Gastroesophageal sphincter (tissue), 4 donors: ENCODE measurements around the gene RPS14. TPM values are rescaled to one million over a fixed set of nuclear protein-coding genes. Genes with fewer than 3 reads are reported as not detected.

ENCODE experiments used
- ATAC-seq: fragments of 150-250 bp; one replicate; pipeline ENCODE4 v1.9.1; 2016; ENCODE audit warnings: mild to moderate bottlenecking, moderate library complexity
- H3K27ac ChIP-seq, 4 donors: fragments of 200-600 bp; sonication (generic) in 3 of 4; 1 replicate in 3 of 4; 2 replicates in 1 of 4; pipeline ENCODE4 v1.5.1; 2016 to 2019
- H3K27me3 ChIP-seq: fragments of 200-600 bp; sonication (generic); one replicate; pipeline ENCODE4 v1.5.1; 2019
- H3K36me3 ChIP-seq, 2 donors: fragments of 200-600 bp; sonication (generic); one replicate each; pipeline ENCODE4 v1.5.1; 2019; ENCODE audit warnings: control low read depth in 1 of 2
- H3K4me1 ChIP-seq, 3 donors: fragments of 200-600 bp; sonication (generic); 1 replicate in 2 of 3; 2 replicates in 1 of 3; pipeline ENCODE4 v1.5.1; 2016 to 2019; ENCODE audit warnings: control low read depth in 2 of 3
- H3K4me3 ChIP-seq, 2 donors: fragments of 200-600 bp; sonication (generic); one replicate each; pipeline ENCODE4 v1.5.1; 2019; ENCODE audit warnings: mild to moderate bottlenecking in 1 of 2, moderate library complexity in 1 of 2
- H3K9me3 ChIP-seq, 3 donors: fragments of 200-600 bp; sonication (generic); one replicate each; pipeline ENCODE4 v1.5.1; 2017 to 2019; ENCODE audit warnings: control low read depth in 2 of 3
- EP300 ChIP-seq: sonication (generic); formaldehyde crosslinking; IDR thresholded peaks from one replicate; pipeline ENCODE4 v1.6.1; 2017; ENCODE audit warnings: antibody characterized with exemption, mild to moderate bottlenecking
- POLR2A ChIP-seq, 2 donors: fragments of 450-650 bp; IDR thresholded peaks; one replicate each; pipeline ENCODE4 v1.6.1; 2017; ENCODE audit warnings: antibody characterized with exemption in 2 of 2, mild to moderate bottlenecking in 2 of 2, moderate library complexity in 1 of 2
- POLR2AphosphoS5 ChIP-seq: sonication (generic); formaldehyde crosslinking; IDR thresholded peaks from one replicate; pipeline ENCODE4 v1.6.1; 2017; ENCODE audit warnings: antibody characterized with exemption
- WGBS, 2 donors: methylation state at CpG; one replicate each; pipeline ENCODE4 v1.1.5; 2018; ENCODE audit warnings: low coverage in 1 of 2; 5-methylcytosine and 5-hydroxymethylcytosine counted together
- total RNA-seq, 4 donors: library from RNA; depleted of rRNA; stranded (reverse); fragments of >200 nt; gene quantifications; one replicate each; pipeline ENCODE4 v1.1.0, GENCODE V29; 2016
- TF ChIP-seq, protein P1 (sequence below), 4 experiments: fragments of 200-600 bp in 2 of 4; fragments of 450-650 bp in 2 of 4; sonication (generic) in 1 of 4; IDR thresholded peaks; one replicate each; pipeline ENCODE4 v1.5.1; 2017 to 2019; ENCODE audit warnings: antibody characterized with exemption in 4 of 4, mild to moderate bottlenecking in 2 of 4, moderate library complexity in 2 of 4

Gene RPS14
- total RNA-seq, 4 donors from 2014 or later = 1,275 to 3,828 (median 2,502) TPM

- no peak for ATAC-seq
- TF ChIP-seq POLR2AphosphoS5 (no peak), EP300 (no peak)
- TF ChIP-seq, protein P1, sequence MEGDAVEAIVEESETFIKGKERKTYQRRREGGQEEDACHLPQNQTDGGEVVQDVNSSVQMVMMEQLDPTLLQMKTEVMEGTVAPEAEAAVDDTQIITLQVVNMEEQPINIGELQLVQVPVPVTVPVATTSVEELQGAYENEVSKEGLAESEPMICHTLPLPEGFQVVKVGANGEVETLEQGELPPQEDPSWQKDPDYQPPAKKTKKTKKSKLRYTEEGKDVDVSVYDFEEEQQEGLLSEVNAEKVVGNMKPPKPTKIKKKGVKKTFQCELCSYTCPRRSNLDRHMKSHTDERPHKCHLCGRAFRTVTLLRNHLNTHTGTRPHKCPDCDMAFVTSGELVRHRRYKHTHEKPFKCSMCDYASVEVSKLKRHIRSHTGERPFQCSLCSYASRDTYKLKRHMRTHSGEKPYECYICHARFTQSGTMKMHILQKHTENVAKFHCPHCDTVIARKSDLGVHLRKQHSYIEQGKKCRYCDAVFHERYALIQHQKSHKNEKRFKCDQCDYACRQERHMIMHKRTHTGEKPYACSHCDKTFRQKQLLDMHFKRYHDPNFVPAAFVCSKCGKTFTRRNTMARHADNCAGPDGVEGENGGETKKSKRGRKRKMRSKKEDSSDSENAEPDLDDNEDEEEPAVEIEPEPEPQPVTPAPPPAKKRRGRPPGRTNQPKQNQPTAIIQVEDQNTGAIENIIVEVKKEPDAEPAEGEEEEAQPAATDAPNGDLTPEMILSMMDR (IDR thresholded peaks at IDR 0.05) = no peak
- WGBS, 2 donors = 93% methylated on average over 2 of the region's 12 CpGs; no CpG with 5 or more reads in 1 of the 2 donors
- Histone ChIP-seq H3K4me3 (no peak overlapping the region), H3K9me3 (no peaks in the 10 kb centered on the region), H3K36me3 (peaks cover 0 to 81% of the 10 kb centered on the region in 2 donors), H3K4me1 (no peaks in the 10 kb centered on the region), H3K27me3 (no peaks in the 10 kb centered on the region), H3K27ac (no peak overlapping the region)
These were observed 46.6 kb downstream of the RPS14 start for GRCh38 chr5:150402901-150403342.

DNA sequence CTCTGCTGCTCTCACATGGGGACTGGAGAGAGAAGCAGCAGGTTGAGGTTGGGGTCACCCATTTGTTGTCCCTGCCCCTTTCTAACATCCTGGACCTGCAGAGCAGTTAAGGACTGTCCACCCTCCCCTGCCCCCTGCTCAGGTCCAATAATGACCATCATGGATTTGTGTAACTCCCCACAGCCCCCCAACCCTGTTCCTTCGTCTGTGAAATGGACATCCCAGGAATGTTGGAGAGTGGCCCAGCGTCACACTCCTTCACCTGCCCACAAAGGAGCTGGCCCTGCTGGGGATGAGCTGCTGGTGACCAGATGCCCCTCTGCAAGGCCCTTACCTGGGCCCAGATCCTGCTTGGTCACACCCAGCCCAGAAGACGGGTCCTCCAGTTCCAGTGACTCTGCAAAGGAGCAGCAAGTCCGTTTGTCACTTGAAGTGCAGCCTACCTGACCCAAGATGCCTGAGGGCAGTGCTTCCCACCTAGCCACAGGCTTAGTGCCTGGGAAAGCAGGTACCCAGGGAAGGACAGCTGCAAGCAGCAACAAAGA lies 47.2 kb downstream of the RPS14 start:
- Histone ChIP-seq H3K27me3 (no peaks in the 10 kb centered on the region), H3K4me1 (no peaks in the 10 kb centered on the region), H3K4me3 (no peak overlapping the region), H3K36me3 (peaks cover 0 to 87% of the 10 kb centered on the region in 2 donors), H3K27ac (no peak overlapping the region), H3K9me3 (no peaks in the 10 kb centered on the region)
- 50% methylated on average over 1 of the region's 4 CpGs; no CpG with 5 or more reads in 1 of the 2 donors for WGBS, 2 donors
- no peak for ATAC-seq
- TF ChIP-seq, protein P1 (IDR thresholded peaks at IDR 0.05) = no peak

- Histone ChIP-seq H3K9me3 (no peaks in the 10 kb centered on the region), H3K4me1 (no peaks in the 10 kb centered on the region), H3K27ac (no peak overlapping the region), H3K4me3 (no peak overlapping the region), H3K27me3 (no peaks in the 10 kb centered on the region), H3K36me3 (peaks cover 0 to 94% of the 10 kb centered on the region in 2 donors)
- ATAC-seq = no peak
- TF ChIP-seq POLR2A (IDR thresholded peaks at IDR 0.05) = no peak
- no peak for TF ChIP-seq EP300
- TF ChIP-seq POLR2AphosphoS5 = no peak
- TF ChIP-seq, protein P1 (IDR thresholded peaks at IDR 0.05) = no peak
- 76 to 89% methylated on average over 4 to 6 of the region's 11 CpGs for WGBS, 2 donors
These were observed 47.9 kb downstream of the RPS14 start for GRCh38 chr5:150401376-150402228.

DNA sequence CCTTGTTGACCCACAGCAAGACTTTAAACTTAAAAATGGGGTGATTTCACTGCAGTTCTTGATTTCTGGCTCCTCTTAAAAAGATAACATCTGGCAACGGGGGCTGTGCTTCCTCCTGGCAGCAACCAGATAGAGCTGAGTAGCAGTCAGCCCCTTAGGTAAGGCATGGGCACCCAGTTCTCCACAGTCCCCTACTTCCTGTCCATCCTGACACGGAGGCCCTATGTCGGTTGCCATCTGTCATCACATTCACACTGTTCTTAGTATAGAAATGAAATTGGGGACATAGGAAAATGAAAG lies 48.5 kb downstream of the RPS14 start:
- 59 to 60% methylated on average over 3 of the region's 3 CpGs for WGBS, 2 donors
- no peak for TF ChIP-seq POLR2A (IDR thresholded peaks at IDR 0.05)
- TF ChIP-seq POLR2AphosphoS5 = no peak
- TF ChIP-seq, protein P1 (IDR thresholded peaks at IDR 0.05) = no peak
- no peak for TF ChIP-seq EP300
- no peak overlapping the region for H3K4me3 ChIP-seq
- H3K27me3 ChIP-seq = no peaks in the 10 kb centered on the region
- no peak for ATAC-seq
- no peaks in the 10 kb centered on the region for H3K9me3 ChIP-seq
- no peak overlapping the region for H3K27ac ChIP-seq
- peaks cover 0 to 94% of the 10 kb centered on the region in 2 donors for H3K36me3 ChIP-seq
- H3K4me1 ChIP-seq = no peaks in the 10 kb centered on the region
